OCI-LY3 (cell line): ENCODE results near the gene ABLIM3.

Experiments
- H2AFZ ChIP-seq: fragments of 200-600, 300-600 bp; shearing (Covaris generic); 2 replicates; pipeline ENCODE4 v1.6.0; 2014; ENCODE audit warnings: antibody characterized with exemption, low read depth, low read length
- H3K27ac ChIP-seq: fragments of 200-600, 300-600 bp; sonication (generic); 2 replicates; pipeline ENCODE4 v1.5.1; 2014; ENCODE audit warnings: mild to moderate bottlenecking, low read length, moderate library complexity, mixed read lengths
- H3K27me3 ChIP-seq: fragments of 200-600, 300-600 bp; sonication (generic); 2 replicates; pipeline ENCODE4 v1.6.1; 2014; ENCODE audit warnings: low read depth, low read length, mixed read lengths
- H3K36me3 ChIP-seq: fragments of 200-600, 300-600 bp; sonication (generic); replicated peaks from 2 replicates; pipeline ENCODE3; 2014; ENCODE audit warnings: low read depth, low read length, mixed read lengths
- H3K4me1 ChIP-seq: fragments of 300-600, 200-600 bp; sonication (generic); 2 replicates; pipeline ENCODE4 v1.6.1; 2014; ENCODE audit warnings: low read length, mixed read lengths
- H3K4me2 ChIP-seq: fragments of 200-600, 300-600 bp; sonication (generic); 2 replicates; pipeline ENCODE4 v1.6.1; 2014; ENCODE audit warnings: low read length, mixed read lengths
- H3K4me3 ChIP-seq: fragments of 300-600, 200-600 bp; sonication (generic); 2 replicates; pipeline ENCODE4 v1.5.1; 2014; ENCODE audit warnings: antibody characterized with exemption, mild to moderate bottlenecking, low read length, moderate library complexity
- H3K79me2 ChIP-seq: fragments of 300-600, 200-600 bp; shearing (Covaris generic); 2 replicates; pipeline ENCODE4 v1.6.1; 2014; ENCODE audit warnings: mild to moderate bottlenecking, low read length, mixed read lengths
- H3K9ac ChIP-seq: fragments of 300-600, 200-600 bp; shearing (Covaris generic); 2 replicates; pipeline ENCODE4 v1.6.0; 2014; ENCODE audit warnings: mild to moderate bottlenecking, low read length, moderate library complexity
- H3K9me3 ChIP-seq: fragments of 200-600, 300-600 bp; shearing (Covaris generic); 2 replicates; pipeline ENCODE4 v1.6.1; 2014; ENCODE audit warnings: low read length, mixed read lengths; ENCODE audit not compliant: insufficient read depth
- H4K20me1 ChIP-seq: fragments of 200-600, 300-600 bp; sonication (generic); 2 replicates; pipeline ENCODE4 v1.6.1; 2016; ENCODE audit warnings: low read length, mixed read lengths; ENCODE audit not compliant: insufficient read depth
- EZH2phosphoT487 ChIP-seq: fragments of 200-600 bp; shearing (Covaris generic); IDR thresholded peaks from 2 replicates; pipeline ENCODE4 v1.6.1; 2018; ENCODE audit warnings: antibody characterized with exemption, mixed run types, low read depth
- TF ChIP-seq, protein P1 (sequence below): fragments of 200-600, 300-600 bp; sonication (generic); IDR thresholded peaks from 2 replicates; pipeline ENCODE4 v1.5.1; 2014; ENCODE audit warnings: antibody characterized with exemption, low read length, low read depth

ABLIM3 gene

DNA sequence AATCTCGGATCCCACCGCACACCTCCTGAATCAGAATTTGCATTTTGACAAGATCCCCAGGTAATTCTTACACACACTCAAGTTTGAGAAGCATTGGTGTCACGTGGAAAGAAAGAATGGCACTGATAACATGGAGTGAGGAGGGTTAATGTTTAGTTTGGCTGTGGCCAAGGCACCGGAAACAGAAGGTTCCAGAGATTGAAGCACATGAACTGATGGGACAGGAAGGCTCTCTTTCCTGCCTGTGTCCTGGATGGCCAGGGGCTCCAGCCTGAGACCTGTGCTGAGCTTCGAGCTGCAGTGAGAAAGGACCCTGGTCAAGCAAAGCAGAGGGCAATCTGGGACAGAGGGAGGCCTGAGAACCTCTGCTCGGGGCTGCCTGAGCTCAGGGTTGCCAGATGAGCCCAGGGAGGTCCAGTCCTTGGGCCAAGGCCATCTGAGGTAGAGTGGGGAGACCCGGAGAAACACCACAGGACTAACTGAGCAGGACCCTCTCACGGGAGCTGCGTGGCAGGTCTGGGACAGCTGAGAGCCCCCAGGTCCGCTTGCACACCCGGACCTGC, 157.6 kb downstream of the ABLIM3 start:
- Histone ChIP-seq H3K27me3 (no peaks in the 10 kb centered on the region), H3K9me3 (no peaks in the 10 kb centered on the region), H3K27ac (no peak overlapping the region), H4K20me1 (no peaks in the 10 kb centered on the region), H3K9ac (no peak overlapping the region), H3K79me2 (no peaks in the 10 kb centered on the region), H2AFZ (no peak overlapping the region), H3K4me1 (no peaks in the 10 kb centered on the region), H3K36me3 (no peaks in the 10 kb centered on the region), H3K4me2 (no peak overlapping the region), H3K4me3 (no peak overlapping the region)
- TF ChIP-seq, protein P1, sequence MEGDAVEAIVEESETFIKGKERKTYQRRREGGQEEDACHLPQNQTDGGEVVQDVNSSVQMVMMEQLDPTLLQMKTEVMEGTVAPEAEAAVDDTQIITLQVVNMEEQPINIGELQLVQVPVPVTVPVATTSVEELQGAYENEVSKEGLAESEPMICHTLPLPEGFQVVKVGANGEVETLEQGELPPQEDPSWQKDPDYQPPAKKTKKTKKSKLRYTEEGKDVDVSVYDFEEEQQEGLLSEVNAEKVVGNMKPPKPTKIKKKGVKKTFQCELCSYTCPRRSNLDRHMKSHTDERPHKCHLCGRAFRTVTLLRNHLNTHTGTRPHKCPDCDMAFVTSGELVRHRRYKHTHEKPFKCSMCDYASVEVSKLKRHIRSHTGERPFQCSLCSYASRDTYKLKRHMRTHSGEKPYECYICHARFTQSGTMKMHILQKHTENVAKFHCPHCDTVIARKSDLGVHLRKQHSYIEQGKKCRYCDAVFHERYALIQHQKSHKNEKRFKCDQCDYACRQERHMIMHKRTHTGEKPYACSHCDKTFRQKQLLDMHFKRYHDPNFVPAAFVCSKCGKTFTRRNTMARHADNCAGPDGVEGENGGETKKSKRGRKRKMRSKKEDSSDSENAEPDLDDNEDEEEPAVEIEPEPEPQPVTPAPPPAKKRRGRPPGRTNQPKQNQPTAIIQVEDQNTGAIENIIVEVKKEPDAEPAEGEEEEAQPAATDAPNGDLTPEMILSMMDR = no peak
- no peak for TF ChIP-seq EZH2phosphoT487

DNA sequence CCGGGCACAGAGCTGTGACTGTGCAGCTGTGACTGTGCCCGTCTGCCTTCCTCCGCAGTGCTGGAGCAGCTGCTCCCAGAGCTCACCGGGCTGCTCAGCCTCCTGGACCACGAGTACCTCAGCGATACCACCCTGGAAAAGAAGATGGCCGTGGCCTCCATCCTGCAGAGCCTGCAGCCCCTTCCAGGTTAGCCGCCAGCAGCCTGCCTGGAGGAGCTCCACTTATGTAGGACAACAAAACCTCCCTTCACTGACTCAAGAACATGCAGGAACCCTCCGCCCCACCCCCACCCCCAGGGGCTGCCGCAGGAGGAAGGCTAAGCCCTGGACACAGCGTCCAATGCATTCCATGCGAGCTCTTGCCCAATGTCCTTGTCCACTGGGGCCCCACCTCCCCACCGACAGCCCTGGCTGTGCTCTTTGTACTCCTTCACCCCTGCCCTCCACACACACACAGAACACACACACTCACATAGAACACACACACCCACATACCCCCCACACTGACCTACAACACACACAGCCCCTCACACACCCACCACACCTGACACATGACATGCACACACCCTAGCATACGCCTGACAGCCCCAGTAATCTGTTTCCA, 158.3 kb downstream of the ABLIM3 start:
- Histone ChIP-seq H3K9ac (no peak overlapping the region), H3K4me1 (no peaks in the 10 kb centered on the region), H3K36me3 (no peaks in the 10 kb centered on the region), H3K27ac (no peak overlapping the region), H4K20me1 (no peaks in the 10 kb centered on the region), H2AFZ (no peak overlapping the region), H3K4me2 (no peak overlapping the region), H3K27me3 (no peaks in the 10 kb centered on the region), H3K4me3 (no peak overlapping the region), H3K79me2 (no peaks in the 10 kb centered on the region), H3K9me3 (no peaks in the 10 kb centered on the region)
- TF ChIP-seq EZH2phosphoT487 = no peak
- TF ChIP-seq, protein P1 = no peak

DNA sequence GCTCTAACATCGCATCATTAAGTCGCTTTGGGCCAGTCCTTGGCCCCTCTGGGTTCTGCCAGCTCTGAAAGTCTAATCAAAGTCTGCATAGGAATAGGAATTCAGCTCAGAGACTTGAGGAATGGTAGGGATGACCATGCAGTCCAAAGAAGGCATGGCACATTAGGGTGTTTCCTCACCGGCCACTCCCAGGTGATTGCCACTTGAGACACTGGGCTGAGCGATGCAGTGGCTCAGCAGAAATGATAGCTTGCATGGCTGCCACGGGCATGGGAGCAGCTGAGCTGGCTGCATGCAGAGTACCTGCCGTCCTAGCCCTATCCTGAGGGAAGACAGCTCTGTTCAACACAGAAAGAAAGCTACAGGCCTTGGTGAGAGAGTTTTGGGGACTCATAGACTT, 159.1 kb downstream of the ABLIM3 start:
- Histone ChIP-seq H2AFZ (no peak overlapping the region), H4K20me1 (no peaks in the 10 kb centered on the region), H3K36me3 (no peaks in the 10 kb centered on the region), H3K27me3 (no peaks in the 10 kb centered on the region), H3K27ac (no peak overlapping the region), H3K4me2 (no peak overlapping the region), H3K9me3 (no peaks in the 10 kb centered on the region), H3K79me2 (no peaks in the 10 kb centered on the region), H3K4me1 (no peaks in the 10 kb centered on the region), H3K9ac (no peak overlapping the region), H3K4me3 (no peak overlapping the region)
- TF ChIP-seq, protein P1 = no peak
- no peak for TF ChIP-seq EZH2phosphoT487

DNA sequence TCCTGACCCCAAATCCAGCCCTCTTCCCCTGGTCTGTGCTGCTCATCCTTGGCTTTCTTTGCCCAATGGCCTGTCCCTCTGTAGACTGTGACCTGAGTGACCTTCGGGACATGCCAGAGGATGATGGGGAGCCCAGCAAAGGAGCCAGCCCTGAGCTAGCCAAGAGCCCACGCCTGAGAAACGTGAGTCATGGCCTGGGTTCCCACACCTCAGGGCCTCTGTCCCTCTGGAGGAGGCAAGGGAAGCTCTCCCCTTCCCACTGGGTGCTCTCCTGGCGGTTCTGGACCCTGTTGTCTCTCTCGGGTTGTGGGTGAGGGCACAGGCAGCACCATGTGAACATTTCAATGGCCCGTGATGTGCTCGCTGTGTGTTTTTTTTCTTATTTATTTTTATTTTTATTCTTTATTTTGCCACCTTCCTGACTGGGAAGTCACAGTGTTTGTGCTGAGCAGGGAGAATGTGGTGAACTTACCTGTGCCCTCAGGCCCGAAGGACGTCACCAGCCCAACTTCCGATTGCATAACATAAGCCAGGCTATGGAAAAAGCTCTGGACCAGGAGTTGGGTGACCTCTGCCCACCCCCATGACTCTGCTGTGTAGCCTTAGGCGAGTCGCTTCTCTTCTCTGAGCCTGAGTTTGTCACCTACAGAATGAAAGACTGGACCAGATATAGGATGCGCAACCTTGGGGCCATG, 159.9 kb downstream of the ABLIM3 start:
- Histone ChIP-seq H3K4me2 (no peak overlapping the region), H3K27ac (no peak overlapping the region), H3K36me3 (no peaks in the 10 kb centered on the region), H3K27me3 (no peaks in the 10 kb centered on the region), H4K20me1 (no peaks in the 10 kb centered on the region), H3K79me2 (no peaks in the 10 kb centered on the region), H3K4me3 (no peak overlapping the region), H3K9me3 (no peaks in the 10 kb centered on the region), H3K4me1 (no peaks in the 10 kb centered on the region), H3K9ac (no peak overlapping the region), H2AFZ (no peak overlapping the region)
- TF ChIP-seq, protein P1 = no peak
- no peak for TF ChIP-seq EZH2phosphoT487
